Prostate gland (tissue), 2 donors: ENCODE data around the gene LMO7. TPM values are rescaled to one million over a fixed set of nuclear protein-coding genes. Genes with fewer than 3 reads are reported as not detected.

ENCODE experiments used
- DNase-seq: peaks from one replicate; pipeline ENCODE4 v3.0.0-alpha.2; 2019; ENCODE audit warnings: low spot score
- H3K27ac ChIP-seq, 2 donors: fragments of 200-600 bp; sonication (generic); 2 replicates each; pipeline ENCODE4 v1.5.1; 2017 to 2019
- H3K27me3 ChIP-seq: fragments of 200-600 bp; sonication (generic); replicated peaks from 2 replicates; pipeline ENCODE4 v1.5.1; 2019; ENCODE audit not compliant: insufficient read depth
- H3K36me3 ChIP-seq, 2 donors: fragments of 200-600 bp; sonication (generic); 1 replicate in 1 of 2; 2 replicates in 1 of 2; pipeline versions ENCODE4 v1.5.1 to v1.8.1; 2017 to 2019
- H3K4me1 ChIP-seq: fragments of 200-600 bp; sonication (generic); replicated peaks from 2 replicates; pipeline ENCODE4 v1.5.1; 2019
- H3K4me3 ChIP-seq, 2 donors: fragments of 200-600 bp; sonication (generic); 2 replicates each; pipeline ENCODE4 v1.5.1; 2017 to 2019
- H3K9me3 ChIP-seq: fragments of 200-600 bp; sonication (generic); 2 replicates; pipeline ENCODE4 v1.5.1; 2017
- CTCF ChIP-seq, 4 experiments: fragments of 200-600 bp in 2 of 4; fragments of 450-650 bp in 2 of 4; sonication (generic) in 2 of 4; IDR thresholded peaks; 1 replicate in 3 of 4; 2 replicates in 1 of 4; pipeline ENCODE4 v1.5.1; 2016 to 2019; ENCODE audit warnings: antibody characterized with exemption in 4 of 4, mild to moderate bottlenecking in 2 of 4, moderate library complexity in 2 of 4
- POLR2A ChIP-seq: fragments of 450-650 bp; IDR thresholded peaks from one replicate; pipeline ENCODE4 v1.6.1; 2016; ENCODE audit warnings: antibody characterized with exemption, mild to moderate bottlenecking
- POLR2AphosphoS5 ChIP-seq: sonication (generic); formaldehyde crosslinking; IDR thresholded peaks from one replicate; pipeline ENCODE4 v1.6.1; 2017; ENCODE audit warnings: antibody characterized with exemption
- WGBS: methylation state at CpG from one replicate; pipeline ENCODE4 v1.1.5; 2018; 5-methylcytosine and 5-hydroxymethylcytosine counted together
- intact Hi-C: fragments of 100-400 bp; cut with DNase I; formaldehyde crosslinking; loops from one replicate; pipeline ENCODE4 v1.14.2; 2022
- total RNA-seq, 2 donors: library from RNA; depleted of rRNA; stranded (reverse); fragments of >200 nt; gene quantifications; one replicate each; pipeline ENCODE4 v1.1.0, GENCODE V29; 2016

LMO7 gene
- total RNA-seq, 2 donors from 2014 or later, result 87.8 to 99.9 TPM

- Histone ChIP-seq H3K9me3 (no peaks in the 10 kb centered on the region), H3K4me3 (no peak overlapping the region), H3K4me1 (no peaks in the 10 kb centered on the region), H3K36me3 (no peaks in the 10 kb centered on the region), H3K27ac (no peak overlapping the region), H3K27me3 (no peaks in the 10 kb centered on the region)
- TF ChIP-seq CTCF (IDR thresholded peaks at IDR 0.05) (no peak), POLR2A (no peak), POLR2AphosphoS5 (no peak)
- intact Hi-C loops, result no loop called here
- 52% methylated on average over 2 of the region's 2 CpGs for WGBS
- DNase-seq, result no peak
These were observed 108.0 kb downstream of the LMO7 start for GRCh38 chr13:75744127-75744526.

- Histone ChIP-seq H3K4me3 (no peak overlapping the region), H3K27me3 (no peaks in the 10 kb centered on the region), H3K4me1 (no peaks in the 10 kb centered on the region), H3K9me3 (no peaks in the 10 kb centered on the region), H3K36me3 (no peaks in the 10 kb centered on the region), H3K27ac (no peak overlapping the region)
- TF ChIP-seq POLR2AphosphoS5 (no peak), CTCF (IDR thresholded peaks at IDR 0.05) (no peak), POLR2A (no peak)
- WGBS, result 97% methylated on average over 2 of the region's 2 CpGs
- DNase-seq, result no peak
- intact Hi-C loops, result no loop called here
These were observed 109.3 kb downstream of the LMO7 start for GRCh38 chr13:75745387-75745786.

- Histone ChIP-seq H3K9me3 (no peaks in the 10 kb centered on the region), H3K4me1 (no peaks in the 10 kb centered on the region), H3K36me3 (no peaks in the 10 kb centered on the region), H3K4me3 (no peak overlapping the region), H3K27ac (peak overlapping the region; percentile 22 to 47), H3K27me3 (no peaks in the 10 kb centered on the region)
- intact Hi-C loops, result no loop called here
- 16% methylated on average over 3 of the region's 3 CpGs for WGBS
- no peak for DNase-seq
- TF ChIP-seq POLR2AphosphoS5 (no peak), POLR2A (no peak), CTCF (IDR thresholded peaks at IDR 0.05) (no peak)
These were observed 112.7 kb downstream of the LMO7 start for GRCh38 chr13:75748874-75749273.

GRCh38 chr13:75749407-75749806 lies 113.3 kb downstream of the LMO7 start:
- no peaks in the 10 kb centered on the region for H3K36me3 ChIP-seq
- H3K4me3 ChIP-seq, result no peak overlapping the region
- H3K4me1 ChIP-seq, result no peaks in the 10 kb centered on the region
- peak; percentile 57 for DNase-seq
- H3K27me3 ChIP-seq, result no peaks in the 10 kb centered on the region
- peak; percentile 29 for TF ChIP-seq POLR2AphosphoS5
- no peak for TF ChIP-seq POLR2A
- no peaks in the 10 kb centered on the region for H3K9me3 ChIP-seq
- intact Hi-C loops, result no loop called here
- H3K27ac ChIP-seq, result peak overlapping the region; percentile 22 to 47
- WGBS, result 15% methylated on average over 4 of the region's 4 CpGs

- H3K36me3 ChIP-seq, result no peaks in the 10 kb centered on the region
- H3K9me3 ChIP-seq, result no peaks in the 10 kb centered on the region
- H3K27me3 ChIP-seq, result no peaks in the 10 kb centered on the region
- H3K4me3 ChIP-seq, result no peak overlapping the region
- no peak for TF ChIP-seq POLR2A
- TF ChIP-seq POLR2AphosphoS5, result no peak
- TF ChIP-seq CTCF (IDR thresholded peaks at IDR 0.05), result no peak
- DNase-seq, result no peak
- intact Hi-C loops, result no loop called here
- H3K4me1 ChIP-seq, result no peaks in the 10 kb centered on the region
- H3K27ac ChIP-seq, result no peak overlapping the region
- 84% methylated on average over 4 of the region's 4 CpGs for WGBS
These were observed 115.2 kb downstream of the LMO7 start for GRCh38 chr13:75751350-75751749.
